BJ (cell line): ENCODE results near the gene SLC66A1. TPM values are rescaled to one million over a fixed set of nuclear protein-coding genes. Genes with fewer than 3 reads are reported as not detected.

Source experiments
- CTCF ChIA-PET: fragments of 350-600 bp; formaldehyde crosslinking; extraction: SDS; loops from one replicate; lab custom pipeline; 2021; ENCODE audit warnings: antibody characterized with exemption, inconsistent platforms; lab: Yijun Ruan, JAX
- POLR2A ChIA-PET: fragments of 300-600 bp; sonication (Branson Sonifier 250); formaldehyde crosslinking; extraction: SDS; loops from one replicate; lab custom pipeline; 2021; ENCODE audit warnings: antibody characterized with exemption; lab: Charles Lee
- DNase-seq: peaks from one replicate; pipeline ENCODE4 v3.0.0-alpha.2; 2011; ENCODE audit warnings: low read depth
- H3K27me3 ChIP-seq: 2 replicates; pipeline ENCODE4 v1.6.0; 2011; ENCODE audit warnings: low read length; ENCODE audit not compliant: control insufficient read depth, insufficient read depth
- H3K36me3 ChIP-seq: 2 replicates; pipeline ENCODE4 v1.5.1; 2011; ENCODE audit warnings: low read length; ENCODE audit not compliant: control insufficient read depth, insufficient read depth
- H3K4me3 ChIP-seq: 2 replicates; pipeline ENCODE4 v1.5.1; 2011; ENCODE audit warnings: low read depth, mild to moderate bottlenecking, control low read depth, low read length
- polyA plus RNA-seq: library from polyadenylated mRNA; depleted of rRNA; stranded (reverse); fragments of >200 nt; gene quantifications from 2 replicates; pipeline ENCODE4 v1.2.3, GENCODE V29; 2011
- TF ChIP-seq, protein P1 (sequence below): IDR thresholded peaks from 2 replicates; pipeline ENCODE4 v1.5.1; 2011; ENCODE audit warnings: low read depth, mild to moderate bottlenecking, control low read depth, inconsistent platforms, low read length, moderate library complexity; ENCODE audit not compliant: insufficient read depth

Gene SLC66A1
- polyA plus RNA-seq, 1 experiment = 17.7 TPM

DNA sequence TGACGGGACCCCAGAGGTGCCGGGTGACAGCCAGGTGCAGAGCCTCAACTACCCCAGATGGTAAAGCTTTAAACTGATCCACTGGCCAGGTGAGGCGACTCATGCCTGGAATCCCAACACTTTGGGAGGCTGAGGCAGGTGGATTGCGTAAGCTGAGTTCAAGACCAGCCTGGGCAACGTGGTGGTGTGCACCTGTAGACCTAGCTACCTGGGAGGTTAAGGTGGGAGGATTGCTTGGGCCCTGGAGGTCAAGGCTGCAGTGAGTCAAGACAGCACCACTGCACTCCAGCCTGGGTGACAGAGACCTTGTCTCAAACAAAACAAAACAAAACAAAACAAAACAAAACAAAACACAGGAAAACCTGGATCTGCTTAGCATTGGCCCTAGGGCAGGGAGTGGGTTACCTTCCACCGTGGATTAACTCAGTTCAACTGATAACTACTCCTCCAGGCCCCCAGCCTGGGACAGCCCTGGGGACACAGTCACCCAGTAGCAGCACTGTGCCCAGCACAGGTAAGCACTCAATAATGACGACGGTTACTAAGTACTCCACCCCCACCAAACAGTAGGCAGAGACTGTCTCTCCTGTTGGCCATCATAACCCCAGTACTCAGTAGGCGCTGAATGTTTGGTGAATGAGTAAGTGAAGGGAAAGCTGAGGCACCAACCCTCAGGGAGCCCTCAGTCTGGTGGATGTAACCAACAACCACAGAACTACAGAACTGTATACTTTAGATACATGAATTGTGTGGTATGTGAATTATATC lies 21.6 kb downstream of the SLC66A1 start:
- no peak for DNase-seq
- peaks cover 1% of the 10 kb centered on the region; the same call in 1 of the 2 replicates for H3K36me3 ChIP-seq
- TF ChIP-seq, protein P1, sequence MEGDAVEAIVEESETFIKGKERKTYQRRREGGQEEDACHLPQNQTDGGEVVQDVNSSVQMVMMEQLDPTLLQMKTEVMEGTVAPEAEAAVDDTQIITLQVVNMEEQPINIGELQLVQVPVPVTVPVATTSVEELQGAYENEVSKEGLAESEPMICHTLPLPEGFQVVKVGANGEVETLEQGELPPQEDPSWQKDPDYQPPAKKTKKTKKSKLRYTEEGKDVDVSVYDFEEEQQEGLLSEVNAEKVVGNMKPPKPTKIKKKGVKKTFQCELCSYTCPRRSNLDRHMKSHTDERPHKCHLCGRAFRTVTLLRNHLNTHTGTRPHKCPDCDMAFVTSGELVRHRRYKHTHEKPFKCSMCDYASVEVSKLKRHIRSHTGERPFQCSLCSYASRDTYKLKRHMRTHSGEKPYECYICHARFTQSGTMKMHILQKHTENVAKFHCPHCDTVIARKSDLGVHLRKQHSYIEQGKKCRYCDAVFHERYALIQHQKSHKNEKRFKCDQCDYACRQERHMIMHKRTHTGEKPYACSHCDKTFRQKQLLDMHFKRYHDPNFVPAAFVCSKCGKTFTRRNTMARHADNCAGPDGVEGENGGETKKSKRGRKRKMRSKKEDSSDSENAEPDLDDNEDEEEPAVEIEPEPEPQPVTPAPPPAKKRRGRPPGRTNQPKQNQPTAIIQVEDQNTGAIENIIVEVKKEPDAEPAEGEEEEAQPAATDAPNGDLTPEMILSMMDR = no peak
- no peak overlapping the region for H3K4me3 ChIP-seq
- CTCF ChIA-PET = interaction anchor here (0.7 to 0.8 kb wide), 2 partner anchors 8 to 12 kb away, joined by 3 read pairs; no protein-coding TSS in a partner anchor
- H3K27me3 ChIP-seq = no peaks in the 10 kb centered on the region
- POLR2A ChIA-PET = no interaction called here

DNA sequence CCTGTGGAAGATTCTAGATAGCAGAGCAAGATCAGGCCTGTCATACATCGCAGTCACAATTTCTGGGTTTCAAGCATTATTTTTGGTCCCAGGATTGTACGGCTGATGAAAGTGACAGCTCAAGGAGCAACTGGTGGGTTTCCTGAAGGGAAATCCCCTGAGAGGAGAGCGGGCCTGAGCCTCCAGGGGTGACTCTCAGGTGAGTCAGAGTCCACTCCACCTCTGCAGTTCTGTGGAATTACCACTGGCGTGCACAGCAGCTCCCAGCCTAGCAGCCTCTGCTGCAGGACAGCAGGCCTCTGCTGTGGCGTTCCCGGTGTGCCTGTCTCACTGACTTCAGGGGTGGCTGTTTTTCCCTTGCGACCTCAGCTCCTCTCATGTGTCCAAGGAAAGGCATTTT lies 24.4 kb downstream of the SLC66A1 start:
- Histone ChIP-seq H3K27me3 (no peaks in the 10 kb centered on the region), H3K36me3 (peaks cover 14% of the 10 kb centered on the region), H3K4me3 (no peak overlapping the region)
- TF ChIP-seq, protein P1 = no peak
- ChIA-PET CTCF (interaction anchor here (1.2 kb wide), 1 partner anchor 326 kb away, joined by 3 read pairs; no protein-coding TSS in a partner anchor), POLR2A (no interaction called here)
- no peak for DNase-seq

DNA sequence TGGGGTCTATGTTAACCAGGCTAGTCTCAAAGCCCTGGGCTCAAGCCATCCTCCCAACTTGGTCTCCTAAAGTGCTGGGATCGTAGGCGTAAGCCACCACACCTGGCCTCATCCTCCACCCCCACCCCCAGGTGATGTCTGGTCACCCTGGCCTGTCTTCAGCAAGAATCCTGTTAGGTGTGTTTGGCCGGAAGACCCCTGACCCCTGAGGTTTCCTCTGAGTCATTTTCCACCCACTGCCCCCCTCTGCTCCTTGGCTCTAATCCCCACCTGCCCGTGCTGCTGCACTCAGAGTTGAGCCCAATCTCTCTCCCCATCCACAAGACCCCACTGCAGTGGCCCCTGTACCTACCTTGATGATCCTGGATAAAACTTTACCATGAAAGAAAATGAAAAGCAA lies 25.2 kb downstream of the SLC66A1 start:
- CTCF ChIA-PET = interaction anchor here (1.2 kb wide), 1 partner anchor 325 kb away, joined by 3 read pairs; no protein-coding TSS in a partner anchor
- H3K27me3 ChIP-seq = no peaks in the 10 kb centered on the region
- H3K36me3 ChIP-seq = peaks cover 18% of the 10 kb centered on the region
- no peak overlapping the region for H3K4me3 ChIP-seq
- no peak for DNase-seq
- POLR2A ChIA-PET = no interaction called here
- TF ChIP-seq, protein P1 = no peak

DNA sequence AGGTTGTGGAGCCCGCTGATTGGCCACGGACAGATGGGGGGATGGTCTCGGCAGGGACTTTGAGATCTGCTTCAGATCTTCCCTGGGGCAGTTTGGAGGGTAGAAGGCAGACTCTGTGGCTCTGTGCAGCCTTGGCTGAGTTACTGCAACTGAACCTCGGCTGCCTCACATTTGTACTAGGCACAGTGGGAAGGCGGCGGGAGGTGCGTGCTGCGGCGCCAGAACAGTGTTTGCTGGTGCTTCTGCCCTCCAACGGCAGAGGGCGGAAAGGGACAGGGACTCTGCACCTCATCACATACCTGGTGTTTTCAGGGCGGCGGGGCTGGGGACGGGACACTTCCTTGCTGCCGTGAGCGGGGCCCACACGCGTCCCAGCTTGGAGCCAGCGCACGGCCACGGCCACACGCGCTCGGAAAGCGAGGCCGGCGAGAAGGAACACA lies 26.2 kb downstream of the SLC66A1 start:
- ChIA-PET POLR2A (no interaction called here), CTCF (interaction anchor here (0.7 to 1.9 kb wide), 2 partner anchors 144 to 313 kb away, joined by 3 to 10 read pairs; no protein-coding TSS in a partner anchor)
- Histone ChIP-seq H3K27me3 (no peaks in the 10 kb centered on the region), H3K36me3 (peaks cover 21% of the 10 kb centered on the region), H3K4me3 (no peak overlapping the region)
- TF ChIP-seq, protein P1 = peak; percentile 53
- no peak for DNase-seq

DNA sequence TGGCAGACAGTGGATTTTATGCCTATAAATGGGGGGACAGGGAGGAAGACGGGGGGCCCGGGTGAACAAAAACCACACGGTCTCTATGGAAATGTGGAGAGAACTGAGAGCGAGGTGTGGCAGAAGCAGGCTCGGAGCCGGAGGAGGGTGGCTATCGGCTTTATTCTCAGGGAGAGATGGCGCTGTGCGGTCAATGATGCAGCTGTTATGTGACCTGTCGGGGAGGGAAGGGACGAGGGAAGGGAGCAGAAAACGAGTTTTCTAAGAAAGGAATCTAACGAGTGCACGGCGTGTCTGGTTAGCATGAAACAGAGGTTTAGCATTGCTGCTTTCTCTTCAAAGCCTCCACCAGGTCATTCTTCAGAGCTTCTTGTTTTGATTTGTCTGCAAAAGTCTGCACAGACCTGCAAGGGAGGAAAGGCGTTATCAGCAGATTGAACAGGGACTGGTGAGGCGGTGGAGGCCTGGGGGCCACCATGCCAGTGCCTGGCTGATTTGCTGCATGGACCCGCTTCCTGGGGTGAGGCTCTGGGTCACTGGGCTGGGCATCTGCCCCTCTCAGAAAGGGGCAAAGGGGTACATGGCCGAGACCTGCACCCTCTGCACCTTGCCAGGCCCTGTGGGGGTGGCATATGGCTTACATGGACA lies 27.2 kb downstream of the SLC66A1 start:
- TF ChIP-seq, protein P1 = no peak
- ChIA-PET POLR2A (no interaction called here), CTCF (interaction anchor here (1.9 kb wide), 1 partner anchor 312 kb away, joined by 10 read pairs; no protein-coding TSS in a partner anchor)
- no peak for DNase-seq
- H3K4me3 ChIP-seq = no peak overlapping the region
- H3K27me3 ChIP-seq = no peaks in the 10 kb centered on the region
- H3K36me3 ChIP-seq = peaks cover 26% of the 10 kb centered on the region
